Measurements from ENCODE around the gene PRMT7.

GRCh38 chr16:68270353-68270752 is 40.5 kb upstream of the PRMT7 start:
- TF ChIP-seq EP300 (IDR thresholded peaks at IDR 0.05) (no peak), CTCF (IDR thresholded peaks at IDR 0.05) (no peak)
